HG03108 (cell line): Measurements from ENCODE around the gene ELOVL5.
"Not testable (repeated sequence)": the region's sequence is repeated elsewhere in the genome, so short reads cannot be mapped to it uniquely, and the experiment has no call there.

ENCODE experiments used
- ATAC-seq: cut with Tn5 transposase; IDR thresholded peaks from one replicate; pipeline ENCODE4 v1.9.1; 2021; ENCODE audit warnings: moderate library complexity; ENCODE audit not compliant: unreplicated experiment

Gene ELOVL5

GRCh38 chr6:53360093-53360912 lies 11.6 kb upstream of the ELOVL5 start:
- ATAC-seq = no peak

- no peak for ATAC-seq
Observed at GRCh38 chr6:53359843-53360092, 11.0 kb upstream of the ELOVL5 start.

DNA sequence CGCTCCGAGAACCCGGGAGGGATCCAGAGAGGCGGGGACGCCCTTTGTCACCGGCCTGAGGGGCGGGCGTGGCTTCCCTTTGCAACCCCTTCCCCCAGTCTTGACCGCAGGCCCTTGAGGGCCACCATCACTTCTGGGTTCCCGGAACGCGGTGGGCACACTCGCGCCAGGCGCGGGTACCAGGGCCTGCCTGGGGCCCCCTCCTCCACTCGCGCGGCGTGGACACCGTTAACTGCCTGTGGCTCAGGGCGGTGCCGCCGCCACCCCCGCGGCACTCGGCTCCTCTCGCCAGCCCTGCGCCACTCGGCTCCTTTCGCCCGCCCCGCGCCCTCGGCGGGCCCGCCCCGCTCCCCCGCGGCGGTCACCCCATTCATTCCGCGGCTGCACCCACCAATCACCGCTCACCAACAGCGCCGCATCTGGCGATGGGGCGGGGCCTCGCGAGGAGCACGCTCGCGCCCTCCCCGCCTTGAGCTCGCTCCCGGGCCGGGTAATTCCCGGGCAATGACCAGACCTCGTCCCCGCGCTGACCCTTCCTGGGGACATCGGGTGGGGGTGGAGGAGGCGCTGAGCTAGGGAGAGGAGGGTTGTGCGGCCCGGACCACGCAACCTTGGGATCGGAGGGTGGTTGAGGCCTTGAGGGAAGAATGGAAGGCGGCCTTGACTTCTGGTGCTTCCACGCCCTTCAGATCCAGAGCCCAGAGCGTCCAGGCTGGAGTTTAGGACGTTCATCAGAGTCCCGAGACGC lies 10.5 kb upstream of the ELOVL5 start:
- ATAC-seq = peak; percentile 91

- no peak for ATAC-seq
Observed at GRCh38 chr6:53358440-53359094, 9.8 kb upstream of the ELOVL5 start.

DNA sequence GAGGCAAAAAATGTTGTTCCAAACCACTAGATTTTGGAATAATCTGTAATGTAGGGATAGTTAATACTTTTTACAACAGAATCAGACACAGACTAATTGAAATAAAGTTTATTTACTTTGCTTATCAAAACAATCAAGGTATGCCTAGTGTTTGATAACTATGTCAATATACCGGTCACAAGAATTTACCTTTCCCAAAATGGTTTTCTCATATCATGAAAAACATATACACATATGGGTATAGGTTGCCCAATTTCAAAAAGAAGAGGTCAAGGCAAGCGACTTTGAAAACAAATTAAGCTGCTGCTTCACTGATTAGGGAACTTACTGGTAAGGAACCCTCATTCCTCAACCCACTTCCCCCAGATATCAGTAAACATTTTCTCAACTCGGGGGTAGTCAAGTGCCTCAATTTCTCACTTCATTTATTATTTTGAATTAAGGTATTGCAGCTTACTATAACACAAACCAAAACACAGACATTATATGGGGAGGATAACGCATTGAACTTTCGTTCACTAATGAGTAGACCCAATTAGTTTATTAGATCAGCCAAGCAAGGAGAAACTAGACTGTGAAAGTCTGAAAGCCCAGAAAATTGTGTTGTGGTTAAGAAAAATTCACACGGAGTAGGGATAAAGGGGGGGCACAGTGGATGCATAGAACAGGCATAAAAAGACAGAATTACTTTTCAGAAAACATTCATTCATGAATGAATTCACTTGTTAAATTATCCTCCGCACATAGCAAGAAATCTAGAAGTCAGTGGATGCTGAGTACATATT lies 9.0 kb upstream of the ELOVL5 start:
- no peak for ATAC-seq

DNA sequence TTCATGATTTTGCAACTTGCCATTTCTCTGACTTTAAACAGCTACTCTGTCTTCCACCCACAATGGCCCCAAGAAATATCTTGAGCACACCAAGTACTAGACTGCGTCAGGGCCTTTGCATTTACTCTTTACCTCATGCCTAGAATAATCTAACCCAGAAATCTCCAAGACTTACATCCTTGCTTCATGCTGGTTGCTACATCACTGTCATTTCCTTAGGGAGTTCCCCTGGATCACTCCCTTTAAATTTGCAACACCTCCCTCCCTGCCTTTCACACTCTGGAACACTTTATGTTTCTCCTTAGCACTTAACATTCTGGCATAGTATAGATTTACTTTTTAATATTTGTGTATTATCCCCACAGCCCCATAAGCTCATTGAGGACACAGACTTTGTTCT lies 4.9 kb upstream of the ELOVL5 start:
- ATAC-seq = no peak

DNA sequence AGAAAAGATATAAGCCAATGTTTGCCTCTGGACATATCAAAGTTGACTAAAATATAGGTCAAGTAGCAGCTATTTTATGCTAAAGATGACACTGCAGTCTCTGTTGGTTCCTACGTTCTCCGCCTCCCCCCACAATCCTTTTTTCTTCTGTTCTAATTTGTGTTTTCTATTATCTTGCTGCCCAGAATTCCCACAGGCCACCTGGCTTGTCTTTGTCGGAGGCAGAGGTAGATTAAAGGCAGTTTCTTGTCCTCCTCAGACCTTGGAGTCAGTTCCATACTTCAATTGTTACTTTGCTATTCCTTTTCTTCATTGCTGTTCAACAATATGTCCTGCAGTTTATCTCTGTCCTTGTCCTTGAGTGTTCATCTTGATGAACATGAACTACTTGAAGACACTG lies 3.6 kb upstream of the ELOVL5 start:
- ATAC-seq = no peak

- ATAC-seq = no peak
Observed at GRCh38 chr6:53349209-53349693, 501 bp upstream of the ELOVL5 start.

- peak; percentile 15 for ATAC-seq
Observed at GRCh38 chr6:53347921-53348370, 804 bp downstream of the ELOVL5 start.

DNA sequence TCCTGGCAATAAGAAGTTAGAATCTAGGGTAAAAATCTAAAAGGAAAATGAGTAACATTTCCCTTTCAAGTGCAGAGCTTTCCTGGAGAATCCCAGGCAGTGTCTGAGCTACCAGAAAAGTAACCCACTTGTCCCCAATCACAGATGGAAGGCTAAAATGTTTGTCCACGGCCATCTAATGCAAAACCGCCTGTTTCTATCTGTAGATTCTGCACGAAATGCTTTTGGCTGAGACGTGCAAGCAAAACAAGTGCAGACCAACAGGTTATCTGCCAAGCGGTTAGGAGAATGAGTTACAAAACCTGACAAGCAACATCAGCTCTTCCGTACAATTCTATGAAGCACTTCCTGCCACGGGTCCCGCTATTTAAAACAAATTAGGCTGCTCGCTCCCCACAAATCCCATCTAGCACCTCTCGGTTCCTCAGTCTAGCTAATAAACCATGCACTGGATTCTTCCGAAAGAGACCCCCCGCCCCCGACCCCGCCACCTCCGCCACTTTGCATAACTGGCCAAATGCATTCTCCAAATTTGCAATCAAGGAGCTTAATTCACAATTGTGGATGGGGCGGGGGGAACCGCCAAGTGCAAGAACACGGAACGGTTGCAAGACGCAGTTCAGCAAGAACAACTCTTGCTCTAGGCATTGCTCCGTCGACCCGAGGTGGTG lies 1.4 kb downstream of the ELOVL5 start:
- no peak for ATAC-seq

GRCh38 chr6:53346049-53346448 lies 2.7 kb downstream of the ELOVL5 start:
- not testable (repeated sequence) for ATAC-seq

GRCh38 chr6:53344969-53345368 lies 3.8 kb downstream of the ELOVL5 start:
- no peak for ATAC-seq

- ATAC-seq = no peak
Observed at GRCh38 chr6:53343092-53343491, 5.7 kb downstream of the ELOVL5 start.

DNA sequence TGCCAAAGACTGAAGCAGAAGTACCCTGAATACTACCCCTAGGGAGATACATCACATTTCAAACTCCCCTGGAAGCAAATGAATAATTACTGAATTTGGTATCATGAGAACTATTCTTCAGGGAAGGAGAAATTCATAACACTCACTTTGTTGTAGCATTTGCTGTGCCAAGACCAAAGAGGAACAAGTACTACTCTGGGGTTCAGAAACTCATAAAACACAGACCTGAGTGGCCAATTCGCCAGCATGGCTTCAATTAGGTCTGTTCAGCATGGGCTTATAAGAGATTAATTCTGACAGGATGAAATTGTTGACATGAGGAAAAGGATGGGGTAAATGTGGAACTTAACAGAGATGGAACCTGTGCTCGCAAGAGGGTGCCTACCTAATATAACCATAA lies 6.5 kb downstream of the ELOVL5 start:
- no peak for ATAC-seq

GRCh38 chr6:53340536-53340935 lies 8.2 kb downstream of the ELOVL5 start:
- no peak for ATAC-seq

- ATAC-seq = no peak
Observed at GRCh38 chr6:53339424-53339823, 9.3 kb downstream of the ELOVL5 start.

GRCh38 chr6:53338304-53338703 lies 10.4 kb downstream of the ELOVL5 start:
- ATAC-seq = no peak

- no peak for ATAC-seq
Observed at GRCh38 chr6:53336070-53336469, 12.7 kb downstream of the ELOVL5 start.

DNA sequence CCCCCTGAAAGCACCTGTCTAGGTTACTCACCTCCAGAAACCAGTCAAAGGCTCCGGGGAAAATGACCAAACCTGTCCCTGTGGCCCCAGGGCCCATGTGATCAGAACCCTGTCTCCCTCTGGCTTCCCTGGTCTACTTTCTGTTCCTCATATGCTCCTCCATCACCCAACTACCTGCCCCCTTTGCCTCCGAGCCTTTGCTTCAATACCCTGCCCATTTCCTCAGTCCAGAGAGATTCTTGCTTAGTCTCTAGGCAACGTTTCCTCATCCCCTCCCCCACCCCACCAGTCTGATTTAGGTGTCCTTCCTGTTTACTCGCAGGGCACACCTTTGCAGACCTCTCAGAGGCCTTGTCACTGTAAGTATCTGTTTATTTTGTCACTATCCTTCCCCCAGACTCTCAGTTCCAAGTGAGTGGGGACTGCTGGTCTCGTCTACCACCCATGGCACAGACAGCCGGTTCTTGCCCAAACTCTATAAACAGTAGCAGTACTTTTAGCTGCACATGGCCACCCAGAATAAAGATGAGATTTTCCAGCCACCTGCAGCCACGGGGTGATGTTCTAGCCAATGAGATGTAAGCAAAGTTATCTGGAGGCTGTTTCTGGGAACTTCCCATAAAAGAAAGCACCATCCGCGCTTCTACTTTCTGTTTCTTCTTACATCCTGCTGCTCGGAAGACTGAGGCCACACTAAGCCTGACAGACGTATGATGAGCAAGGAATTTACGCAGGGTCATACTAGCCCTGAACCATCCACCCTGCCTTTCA lies 13.3 kb downstream of the ELOVL5 start:
- peak; percentile 84 for ATAC-seq
